Activated gamma-delta T cell treated with anti-CD3 and anti-CD28 coated beads, Interleukin-2, amount 50 U/mL, for 16 hours (primary cell): Measurements from ENCODE around the gene HGS.

Experiments
- DNase-seq: peaks from one replicate; pipeline ENCODE4 v3.0.0-alpha.2; 2020; ENCODE audit warnings: low read depth

Gene HGS

GRCh38 chr17:81741594-81742452 lies 58.0 kb downstream of the HGS start:
- no peak for DNase-seq
